ENCODE measurements around the gene CRYAA.
"Not testable (repeated sequence)": the region's sequence is repeated elsewhere in the genome, so short reads cannot be mapped to it uniquely, and the experiment has no call there.

The CRYAA gene

DNA sequence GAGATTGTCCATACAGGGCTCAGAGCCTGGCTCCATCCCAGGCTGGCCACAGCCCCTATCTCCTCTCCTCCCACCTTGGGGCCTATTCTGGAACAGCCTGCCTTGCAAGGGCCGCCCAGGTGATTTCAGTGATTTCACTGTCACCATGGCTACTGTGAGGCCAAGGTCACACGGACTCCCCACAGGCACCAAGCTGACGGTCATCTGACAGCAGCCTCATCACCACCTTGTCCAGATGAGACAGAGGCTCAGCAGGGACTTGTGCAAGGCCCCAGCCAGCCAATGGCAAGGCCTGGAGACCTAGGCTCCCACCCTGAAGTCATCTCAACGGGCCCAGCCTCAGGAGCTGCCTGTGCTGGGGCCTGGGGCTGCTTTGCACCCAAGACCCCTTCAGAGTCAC lies 6.2 kb downstream of the CRYAA start:
- DNase-seq; intact Hi-C loops (cut with DNase I): not testable (repeated sequence)

DNA sequence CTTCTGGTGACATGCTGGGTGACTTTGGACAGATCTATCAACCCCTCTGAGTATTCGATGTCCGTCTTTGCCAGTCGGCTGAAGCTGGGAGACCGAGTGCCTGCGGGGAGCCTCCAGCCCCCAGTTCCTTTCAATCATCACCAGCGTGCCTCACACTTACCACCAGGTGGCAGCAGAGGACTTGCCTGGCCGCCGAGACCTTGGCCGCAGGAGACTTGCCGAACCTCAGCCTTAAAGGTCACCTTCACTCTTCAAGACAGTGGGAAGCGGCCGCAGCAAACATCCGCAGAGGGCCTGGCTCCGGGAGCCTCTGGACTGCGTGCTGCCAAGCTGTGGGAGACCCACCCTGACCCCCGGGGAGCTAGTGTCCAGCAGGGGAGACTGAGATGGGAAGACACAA lies 7.8 kb downstream of the CRYAA start:
- intact Hi-C loops (cut with DNase I), result not testable (repeated sequence)

DNA sequence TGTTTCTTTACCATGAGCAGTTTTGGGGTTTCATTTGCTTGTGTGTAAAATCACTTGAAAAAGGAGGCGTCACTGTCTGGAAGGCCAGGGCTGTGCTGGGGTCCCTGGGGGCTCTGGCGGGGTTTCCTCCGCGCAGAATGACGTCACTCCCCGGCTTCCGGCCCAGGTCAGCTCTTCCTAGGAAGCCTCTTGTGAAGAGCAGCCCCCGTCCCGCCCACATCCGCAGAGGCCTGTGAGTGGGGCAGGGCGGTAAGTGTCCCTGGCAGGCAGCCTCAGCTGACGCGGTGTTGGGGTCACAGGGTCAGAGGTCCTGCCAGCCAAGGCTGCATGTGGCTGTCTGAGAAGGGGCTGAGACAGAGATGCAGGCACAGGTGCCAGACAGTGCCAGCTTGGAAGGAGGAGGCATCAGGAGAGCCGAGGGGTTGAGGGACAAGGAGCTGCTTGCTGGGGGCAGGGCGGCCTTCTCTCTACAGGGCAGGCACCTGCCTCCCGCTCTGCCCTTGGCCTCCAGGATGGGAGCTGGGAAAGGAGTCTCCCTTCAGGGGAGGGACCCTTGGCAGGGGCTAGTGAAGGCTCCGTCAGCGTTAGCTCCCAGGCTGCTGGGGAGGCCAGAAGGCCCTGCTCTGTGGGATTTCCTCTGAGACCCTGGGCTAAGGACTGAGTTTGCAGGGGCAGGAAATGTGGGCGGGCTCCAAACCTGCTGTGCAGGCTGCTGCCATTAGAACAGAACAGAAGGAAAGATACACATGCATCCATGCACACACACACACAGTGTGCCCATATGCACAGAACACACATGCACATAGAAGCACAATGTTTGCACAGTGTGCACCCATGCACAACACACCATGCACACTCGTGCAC lies 8.5 kb downstream of the CRYAA start:
- not testable (repeated sequence) for DNase-seq

More for the DNA sequence above, 7.8 kb downstream of the CRYAA start:
- DNase-seq, result not testable (repeated sequence)

DNA sequence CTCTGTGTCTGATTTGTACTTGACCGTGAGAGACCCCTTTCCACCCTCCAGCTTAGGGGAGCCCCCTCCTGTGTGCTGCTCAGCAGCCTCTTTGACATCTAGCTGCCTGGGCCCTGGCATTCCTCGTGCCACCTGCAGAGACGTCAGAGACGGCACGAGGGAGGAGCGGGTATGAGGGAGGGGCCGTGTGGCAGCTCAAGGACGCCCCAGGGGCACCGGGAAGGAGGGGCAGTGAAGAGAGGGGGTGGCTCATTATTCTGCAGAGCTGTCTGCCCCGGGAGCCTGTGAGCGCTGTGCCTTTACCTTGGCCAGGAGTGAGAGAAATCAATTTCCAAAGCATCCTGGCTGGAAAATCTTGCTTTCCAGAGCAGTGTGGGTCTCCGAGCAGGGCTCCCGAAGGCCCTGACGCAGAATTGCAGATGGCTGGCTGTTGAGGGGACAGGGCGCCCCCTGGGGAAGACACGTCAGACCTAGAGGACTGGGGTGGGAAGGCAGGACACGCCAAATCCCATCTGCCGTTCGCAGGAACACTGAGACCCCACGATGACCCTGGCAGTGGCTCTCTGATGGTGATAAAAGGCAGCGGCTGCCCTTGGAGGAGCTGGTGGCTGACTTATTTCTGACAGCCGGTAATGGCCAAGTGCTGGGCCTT lies 9.5 kb downstream of the CRYAA start:
- intact Hi-C loops (cut with DNase I); DNase-seq: not testable (repeated sequence)

More for the DNA sequence above, 8.5 kb downstream of the CRYAA start:
- intact Hi-C loops (cut with DNase I), result not testable (repeated sequence)

DNA sequence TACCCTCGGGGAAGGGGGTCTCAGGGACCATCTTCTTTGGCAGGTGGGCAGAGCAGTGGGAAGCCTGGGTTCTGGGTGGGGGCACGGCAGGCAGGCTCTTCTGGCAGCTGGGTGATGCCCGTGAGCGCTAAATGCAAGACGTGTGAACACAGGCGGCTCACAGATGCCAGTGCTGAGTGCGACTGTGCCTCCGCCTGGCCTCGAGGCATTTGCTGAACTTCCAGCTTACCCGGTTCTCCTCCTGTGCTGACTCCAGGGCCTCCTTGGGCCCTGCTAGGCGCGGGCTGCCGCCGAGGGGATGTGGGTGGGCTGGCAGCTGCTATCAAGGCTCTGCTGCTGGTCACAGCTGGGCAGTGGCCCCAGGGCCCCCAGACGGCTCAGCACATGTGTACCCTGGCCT lies 12.2 kb downstream of the CRYAA start:
- DNase-seq; intact Hi-C loops (cut with DNase I): not testable (repeated sequence)

DNA sequence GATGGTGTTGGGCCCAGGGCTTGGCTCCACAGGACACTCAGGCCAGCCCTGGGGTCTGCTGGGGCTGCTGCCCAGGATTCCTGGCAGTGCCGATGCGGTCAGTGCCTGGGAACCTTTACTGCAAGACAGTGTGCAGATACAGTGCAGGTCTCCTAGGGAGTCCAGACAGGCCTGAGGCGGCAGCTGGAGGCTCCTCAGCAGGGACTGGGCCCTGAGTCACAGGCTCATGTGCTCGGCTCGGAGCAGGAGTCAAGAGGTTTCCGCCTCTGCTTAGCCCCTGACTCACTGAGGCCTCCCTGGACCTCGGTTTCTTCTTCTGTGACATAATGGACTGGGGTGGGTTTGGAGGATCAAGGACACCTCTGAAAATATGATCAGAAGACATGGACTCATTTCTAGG lies 18.5 kb downstream of the CRYAA start:
- DNase-seq; intact Hi-C loops (cut with DNase I): not testable (repeated sequence)

DNA sequence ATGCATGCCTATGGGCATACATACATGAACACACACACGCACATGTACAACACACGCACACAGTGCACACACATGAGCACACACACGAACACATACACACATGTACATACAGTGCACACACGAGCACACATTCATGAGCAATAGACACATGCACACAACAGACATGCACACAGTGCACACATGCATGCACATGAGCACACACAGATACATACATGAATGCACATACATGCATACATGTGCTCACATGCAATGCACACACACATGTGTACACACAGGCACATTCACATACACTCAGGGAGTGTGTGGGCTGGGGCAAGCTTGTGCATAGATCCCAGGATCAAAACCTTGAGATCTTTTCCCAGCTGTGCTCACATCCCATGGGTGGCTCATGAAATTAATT lies 18.9 kb downstream of the CRYAA start:
- DNase-seq, result peak in 4 of 42 donors; percentile 2 to 28 (median 4)
- intact Hi-C loops (cut with DNase I), result no loop called here

DNA sequence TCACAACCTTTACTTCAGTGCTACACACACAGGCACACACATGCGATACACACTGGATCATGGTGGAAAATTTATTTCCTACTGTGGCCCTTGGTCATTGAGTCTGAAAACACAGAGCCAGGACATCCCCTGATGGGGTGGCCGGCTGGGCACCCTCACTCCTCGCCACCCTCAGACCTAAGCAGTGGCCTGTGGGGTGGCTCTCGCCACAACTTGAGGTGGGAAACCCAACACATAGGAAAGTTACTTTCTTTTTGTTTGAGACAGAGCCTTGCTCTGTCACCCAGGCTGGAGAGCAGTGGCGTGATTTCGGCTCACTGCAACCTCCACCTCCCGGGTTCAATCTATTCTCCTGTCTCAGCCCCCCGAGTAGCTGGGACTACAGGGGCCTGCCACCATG lies 19.4 kb downstream of the CRYAA start:
- intact Hi-C loops (cut with DNase I), result no loop called here
- peak in 7 of 42 donors; percentile 1 to 31 (median 12) for DNase-seq

DNA sequence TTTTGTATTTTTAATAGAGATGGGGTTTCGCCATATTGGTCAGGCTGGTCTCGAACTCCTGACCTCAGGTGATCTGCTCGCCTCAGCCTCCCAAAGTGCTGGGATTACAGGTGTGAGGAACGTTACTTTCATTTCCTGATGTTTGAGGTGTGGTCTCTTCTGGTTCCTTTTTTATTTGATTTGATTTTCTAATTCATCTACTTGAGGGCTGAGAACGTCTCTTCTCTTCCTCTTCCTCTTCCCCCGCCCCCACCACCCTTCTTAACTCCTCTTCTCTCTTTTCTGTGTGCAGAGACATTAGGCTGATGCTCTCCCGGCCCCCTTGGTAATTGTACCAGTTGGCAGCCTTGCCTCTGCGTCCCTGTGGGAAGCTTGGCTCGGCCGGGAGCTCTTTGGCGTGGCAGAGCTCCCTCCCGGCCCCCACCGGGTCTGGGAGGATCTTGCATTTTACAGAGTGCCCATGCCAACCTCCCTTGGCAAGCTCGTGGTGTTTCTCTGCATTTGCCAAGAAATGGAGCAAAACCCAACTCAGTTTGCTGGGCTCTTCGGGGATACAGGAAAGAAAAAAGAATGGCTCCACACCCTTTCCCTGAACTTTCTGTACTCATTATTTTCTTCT lies 19.9 kb downstream of the CRYAA start:
- intact Hi-C loops (cut with DNase I), result no loop called here
- peak in 41 of 42 donors; percentile 16 to 84 (median 59) for DNase-seq

DNA sequence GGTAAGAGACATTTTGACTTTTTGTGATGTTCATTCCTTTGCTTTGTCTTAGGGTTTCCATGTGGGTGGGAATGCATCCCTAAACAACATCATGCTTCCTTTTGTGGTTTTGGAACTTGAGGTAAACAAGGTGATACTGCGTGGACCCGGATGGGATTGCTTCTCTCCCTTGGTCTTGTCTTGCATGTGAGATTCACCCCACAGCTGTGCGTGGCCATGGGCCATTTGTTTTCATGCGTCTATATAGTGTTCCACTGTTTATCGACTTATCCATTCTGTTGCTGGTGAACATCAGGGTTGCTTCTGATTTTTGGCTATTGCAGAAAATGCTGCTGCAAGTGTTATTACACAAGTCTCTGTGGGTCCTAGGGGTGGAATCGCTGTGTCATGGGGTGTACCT lies 21.1 kb downstream of the CRYAA start:
- DNase-seq, result peak in 6 of 42 donors; percentile 0 to 26 (median 6)

DNA sequence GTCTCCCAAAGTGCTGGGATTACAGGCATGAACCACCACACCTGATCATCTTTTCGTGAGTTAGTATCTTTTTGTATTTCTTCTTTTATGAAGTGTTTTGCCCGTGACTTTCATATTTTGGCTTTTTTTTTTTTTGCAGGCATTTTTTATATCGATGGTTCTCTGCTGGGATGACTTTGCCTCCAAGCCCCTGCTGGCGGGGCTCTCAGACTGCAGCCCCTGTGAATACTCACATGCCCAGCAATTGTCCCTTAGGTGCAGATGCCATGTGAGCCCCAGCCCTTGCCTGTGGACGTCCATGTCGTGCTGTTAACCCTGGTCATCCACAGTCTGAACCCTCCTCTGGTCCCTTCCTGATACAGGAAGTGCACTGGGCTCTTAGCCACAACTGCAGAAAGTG lies 21.7 kb downstream of the CRYAA start:
- intact Hi-C loops (cut with DNase I), result no loop called here
- peak in 6 of 42 donors; percentile 4 to 28 (median 14) for DNase-seq

More for the DNA sequence above, 21.1 kb downstream of the CRYAA start:
- intact Hi-C loops (cut with DNase I), result no loop called here

DNA sequence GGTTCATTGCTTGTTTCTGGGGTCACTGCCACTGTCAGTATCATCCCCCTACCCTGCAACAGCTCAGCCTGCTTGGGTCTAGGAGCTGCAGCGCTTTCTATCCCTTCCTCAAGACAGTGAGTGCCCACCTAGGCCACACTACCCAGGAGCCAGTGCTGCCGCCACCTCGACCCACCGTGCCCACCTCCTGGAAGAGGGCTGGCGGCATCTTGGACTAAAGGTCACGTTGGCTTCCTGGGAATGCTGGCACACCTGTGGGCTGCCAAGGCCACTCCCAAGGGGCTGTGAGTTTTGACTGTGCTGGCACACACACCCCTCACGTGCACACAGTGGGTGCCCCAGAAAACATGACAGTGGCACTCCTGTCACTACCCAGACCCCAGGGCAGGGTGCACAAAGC lies 22.1 kb downstream of the CRYAA start:
- intact Hi-C loops (cut with DNase I), result no loop called here
- peak in 8 of 42 donors; percentile 0 to 23 (median 10) for DNase-seq

DNA sequence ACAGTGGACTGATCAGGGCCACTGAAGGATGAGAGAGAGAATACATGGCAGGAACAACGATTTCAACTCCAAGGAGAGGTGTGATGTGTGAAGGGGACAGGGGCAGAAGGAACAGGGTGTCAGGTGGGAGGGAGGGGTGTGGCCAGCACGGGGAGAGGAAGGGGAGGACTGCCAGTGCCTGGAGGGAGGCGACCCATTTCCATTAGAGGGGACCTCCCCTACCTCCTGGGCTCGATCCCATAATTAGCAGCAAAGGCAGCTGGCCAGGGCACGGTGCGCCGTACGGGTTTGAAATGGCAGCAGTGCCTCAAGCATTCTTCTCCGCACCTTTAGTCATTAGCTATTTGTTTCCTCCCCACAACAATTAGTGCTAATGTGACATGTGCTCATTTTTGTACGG lies 22.7 kb downstream of the CRYAA start:
- DNase-seq, result peak in 7 of 42 donors; percentile 2 to 27 (median 4)
- intact Hi-C loops (cut with DNase I), result no loop called here

DNA sequence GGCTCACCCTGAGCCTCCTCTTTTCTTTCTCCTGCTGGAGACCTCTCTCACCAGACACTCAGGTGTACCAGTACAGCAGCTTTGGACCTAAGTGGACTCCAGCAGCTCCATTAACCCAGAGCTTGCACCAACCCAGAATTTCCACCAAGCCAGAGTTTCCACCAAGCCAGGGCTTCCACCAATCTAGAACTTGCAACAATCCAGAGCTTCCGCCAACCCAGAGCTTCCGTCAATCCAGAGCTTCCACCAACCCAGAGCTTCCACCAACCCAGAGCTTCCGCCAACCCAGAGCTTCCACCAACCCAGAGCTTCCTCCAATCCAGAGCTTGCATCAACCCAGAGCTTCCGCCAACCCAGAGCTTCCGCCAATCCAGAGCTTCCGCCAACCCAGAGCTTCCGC lies 23.2 kb downstream of the CRYAA start:
- intact Hi-C loops (cut with DNase I), result no loop called here
- DNase-seq, result peak in 1 of 42 donors; percentile 12

DNA sequence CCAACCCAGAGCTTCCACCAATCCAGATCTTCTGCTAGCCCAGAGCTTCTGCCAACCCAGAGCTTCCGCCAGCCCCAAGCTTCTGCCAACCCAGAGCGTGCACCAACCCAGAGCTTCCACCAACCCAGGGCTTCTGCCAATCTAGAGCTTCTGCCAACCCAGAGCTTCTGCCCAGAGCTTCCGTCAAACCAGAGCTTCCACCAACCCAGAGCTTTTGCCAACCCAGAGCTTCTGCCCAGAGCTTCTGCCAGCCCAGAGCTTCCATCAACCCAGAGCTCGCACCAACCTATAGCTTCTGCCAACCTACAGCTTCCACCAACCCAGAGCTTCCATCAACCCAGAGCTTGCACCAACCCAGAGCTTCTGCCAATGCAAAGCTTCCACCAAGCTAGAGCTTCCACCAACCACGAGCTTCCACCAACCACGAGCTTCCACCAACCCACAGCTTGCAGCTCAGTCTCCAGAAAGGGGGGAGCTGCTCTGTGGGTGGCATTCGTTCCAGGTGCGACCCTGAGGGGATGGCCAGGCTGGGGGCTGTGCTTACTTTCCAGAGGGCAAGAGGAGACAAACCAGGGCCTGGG lies 23.8 kb downstream of the CRYAA start:
- intact Hi-C loops (cut with DNase I), result no loop called here

DNA sequence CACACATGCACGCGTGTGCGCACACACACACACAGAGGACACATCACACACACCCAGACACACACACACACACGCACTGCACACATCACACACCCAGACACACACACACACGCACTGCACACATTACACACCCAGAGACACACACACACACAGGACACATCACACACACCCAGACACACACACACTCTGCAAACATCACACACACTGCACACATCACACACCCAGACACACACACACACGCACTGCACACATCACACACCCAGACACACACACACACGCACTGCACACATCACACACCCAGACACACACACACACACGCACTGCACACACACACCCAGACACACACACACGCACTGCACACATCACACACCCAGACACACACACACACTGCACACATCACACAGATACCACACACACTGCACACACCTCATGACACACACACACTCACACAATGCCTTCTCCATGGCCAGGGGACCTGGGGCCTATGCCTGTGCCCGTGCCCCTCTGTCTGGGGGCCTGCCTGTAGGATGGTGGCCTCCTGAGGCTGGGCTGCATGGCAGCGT lies 24.4 kb downstream of the CRYAA start:
- intact Hi-C loops (cut with DNase I), result no loop called here
- peak in 4 of 42 donors; percentile 1 to 9 (median 3) for DNase-seq

More for the DNA sequence above, 23.8 kb downstream of the CRYAA start:
- peak in 8 of 42 donors; percentile 2 to 31 (median 10) for DNase-seq

DNA sequence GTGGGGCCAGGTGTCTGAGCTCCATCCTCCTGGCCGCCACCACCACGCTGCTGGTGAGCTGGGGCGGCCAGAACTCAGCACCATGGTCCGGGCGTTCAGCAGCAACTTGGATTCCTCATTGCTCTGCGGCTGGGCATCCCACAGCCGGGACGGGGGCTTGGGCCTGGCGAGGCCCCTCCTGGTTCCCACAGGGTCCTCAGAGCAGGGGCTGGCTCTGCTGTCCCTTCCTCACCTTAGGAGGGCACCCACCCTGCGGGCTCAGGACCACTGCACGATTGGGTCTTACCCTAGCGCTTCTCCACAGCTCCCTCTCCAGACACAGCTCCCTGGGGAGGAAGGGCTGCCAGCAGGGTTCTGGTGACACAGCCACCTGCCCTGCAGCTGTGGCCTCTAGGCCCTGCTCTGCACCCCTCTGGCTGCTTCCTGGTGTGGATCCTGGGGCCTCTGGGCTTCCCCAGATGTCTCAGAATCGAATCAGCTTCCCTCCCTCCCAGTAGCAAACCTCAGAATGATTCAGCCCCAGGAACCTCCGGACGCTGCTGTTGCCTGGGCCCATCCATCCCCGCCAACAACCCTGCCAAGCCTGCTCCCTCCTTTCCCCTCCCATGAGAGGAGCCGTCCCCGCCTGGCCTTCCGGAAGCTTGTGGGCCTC lies 25.0 kb downstream of the CRYAA start:
- intact Hi-C loops (cut with DNase I), result no loop called here
- peak in 10 of 42 donors; percentile 3 to 35 (median 12) for DNase-seq
